ENCODE data around the gene PNPLA2.

DNA sequence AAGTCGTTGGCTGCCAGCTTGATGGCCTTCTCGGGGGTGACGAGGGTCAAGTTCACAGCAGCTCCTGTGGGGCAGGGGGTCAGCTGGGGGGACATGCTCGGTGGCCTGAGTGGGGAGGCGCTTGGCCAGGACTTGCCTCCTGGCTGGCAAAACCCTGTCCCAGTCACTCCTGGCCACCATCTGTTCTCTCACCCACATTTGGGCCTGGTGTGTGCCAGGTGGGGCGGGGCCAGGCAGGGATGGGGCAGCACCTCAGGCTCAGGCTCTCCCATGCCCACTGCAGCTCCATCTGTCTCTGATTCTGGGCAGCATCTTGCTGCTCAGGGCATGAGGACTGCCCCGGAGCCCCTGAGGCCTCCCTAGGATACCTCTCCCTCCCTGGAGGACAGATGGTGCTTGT lies 25.2 kb upstream of the PNPLA2 start:
- TF ChIP-seq, protein P1, sequence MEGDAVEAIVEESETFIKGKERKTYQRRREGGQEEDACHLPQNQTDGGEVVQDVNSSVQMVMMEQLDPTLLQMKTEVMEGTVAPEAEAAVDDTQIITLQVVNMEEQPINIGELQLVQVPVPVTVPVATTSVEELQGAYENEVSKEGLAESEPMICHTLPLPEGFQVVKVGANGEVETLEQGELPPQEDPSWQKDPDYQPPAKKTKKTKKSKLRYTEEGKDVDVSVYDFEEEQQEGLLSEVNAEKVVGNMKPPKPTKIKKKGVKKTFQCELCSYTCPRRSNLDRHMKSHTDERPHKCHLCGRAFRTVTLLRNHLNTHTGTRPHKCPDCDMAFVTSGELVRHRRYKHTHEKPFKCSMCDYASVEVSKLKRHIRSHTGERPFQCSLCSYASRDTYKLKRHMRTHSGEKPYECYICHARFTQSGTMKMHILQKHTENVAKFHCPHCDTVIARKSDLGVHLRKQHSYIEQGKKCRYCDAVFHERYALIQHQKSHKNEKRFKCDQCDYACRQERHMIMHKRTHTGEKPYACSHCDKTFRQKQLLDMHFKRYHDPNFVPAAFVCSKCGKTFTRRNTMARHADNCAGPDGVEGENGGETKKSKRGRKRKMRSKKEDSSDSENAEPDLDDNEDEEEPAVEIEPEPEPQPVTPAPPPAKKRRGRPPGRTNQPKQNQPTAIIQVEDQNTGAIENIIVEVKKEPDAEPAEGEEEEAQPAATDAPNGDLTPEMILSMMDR (conservative IDR thresholded peaks at IDR 0.05 in 1 of 2, IDR thresholded peaks at IDR 0.05 in 1 of 2; ENCODE audit: extremely low read depth in 1 of 2, insufficient read depth in 1 of 2, low read depth in 1 of 2, low read length in 2 of 2): no peak
- no peak for TF ChIP-seq EZH2 (IDR thresholded peaks at IDR 0.05; ENCODE audit: borderline replicate concordance, low read length)

Data from mammary epithelial cell (primary cell).